ENCODE results near the gene PTH2. TPM values are rescaled to one million over a fixed set of nuclear protein-coding genes. Genes with fewer than 3 reads are reported as not detected.

PTH2 gene
- total and polyA plus RNA-seq, 2 of the 8 experiments (the other 6 are each of a cell fraction or from before 2014, with no cell fraction given): not detected

DNA sequence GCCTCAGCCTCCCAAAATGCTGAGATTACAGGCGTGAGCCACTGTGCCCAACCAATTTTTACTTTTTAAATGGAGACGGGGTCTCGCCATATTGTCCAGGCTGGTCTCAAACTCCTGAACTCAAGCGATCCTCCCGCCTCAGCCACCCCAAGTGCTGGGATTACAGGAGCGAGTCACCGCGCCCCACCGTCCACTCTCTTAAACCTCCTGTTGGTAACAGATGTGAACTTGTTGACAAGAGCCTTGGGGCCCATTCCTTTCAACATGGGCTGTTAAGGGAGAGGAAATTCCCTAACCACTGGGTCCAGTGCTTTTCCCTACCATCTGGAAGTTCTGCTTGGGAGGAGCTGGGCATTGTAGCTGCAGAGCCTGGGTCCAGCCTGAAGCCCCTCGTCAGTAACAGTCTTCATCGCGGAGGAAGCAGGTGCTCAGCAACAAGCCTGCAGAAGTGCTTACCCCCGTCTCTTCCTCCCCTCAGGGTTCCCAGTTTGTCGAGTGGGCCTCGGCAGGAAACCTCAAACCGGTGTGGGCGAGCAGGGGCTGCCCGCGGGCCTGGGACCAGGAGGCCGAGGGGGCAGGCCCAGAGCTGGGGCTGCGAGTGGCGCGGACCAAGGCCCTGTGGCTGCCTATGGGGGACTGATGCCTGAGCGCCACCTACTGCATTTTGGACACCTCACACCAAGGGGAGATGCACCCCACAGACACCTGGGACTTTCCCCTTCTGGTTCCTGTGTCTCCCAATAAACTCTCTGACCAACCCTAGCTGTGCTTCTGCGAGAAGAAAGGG, 46.8 kb upstream of the PTH2 start:
- no peak overlapping the region for H3K9ac ChIP-seq (replicated peaks in 1 of 4; ENCODE audit: extremely low read depth in 1 of 4, low read depth in 3 of 4, low read length in 3 of 4)
- no peaks in the 10 kb centered on the region; the same call in 1 of the 2 replicates for H3K23me2 ChIP-seq (ENCODE audit: low read depth, low read length)
- H3K9me3 ChIP-seq (ENCODE audit: insufficient read depth in 2 of 2, low read depth in 1 of 2, low read length in 1 of 2): no peaks in the 10 kb centered on the region; a peak in 1 of 4 replicates
- no peak overlapping the region for H3K56ac ChIP-seq (replicated peaks; ENCODE audit: insufficient read length, low read depth, low read length)
- H3K4me1 ChIP-seq (replicated peaks in 1 of 4; ENCODE audit: control insufficient read depth in 3 of 4, insufficient read depth in 4 of 4, low read length in 3 of 4): peaks cover 0 to 10% (median 3%) of the 10 kb centered on the region in 4 experiments; a peak in 6 of 7 replicates
- WGBS, 2 experiments (ENCODE audit: extremely low coverage in 1 of 2, insufficient coverage in 1 of 2, insufficient read length in 1 of 2, insufficient replicate concordance in 2 of 2, low coverage in 1 of 2, low lambda C conversion rate in 2 of 2, missing lambda C conversion rate in 1 of 2): 88% methylated on average over 17 of the region's 25 CpGs; no CpG with 5 or more reads in 1 of the 2 experiments
- H4K20me1 ChIP-seq (replicated peaks in 1 of 2; ENCODE audit: control insufficient read depth in 1 of 2, insufficient read depth in 2 of 2, low read length in 2 of 2): no peaks in the 10 kb centered on the region
- H4K8ac ChIP-seq (ENCODE audit: extremely low read depth, insufficient read depth, low read length): no peak overlapping the region
- no peak overlapping the region for H3K4me2 ChIP-seq (ENCODE audit: insufficient read depth in 1 of 2, low read depth in 2 of 2, low read length in 2 of 2)
- no peak overlapping the region for H3K4ac ChIP-seq (replicated peaks; ENCODE audit: insufficient read length, low read depth, low read length)
- H2BK5ac ChIP-seq (ENCODE audit: low read depth, low read length): no peak overlapping the region
- H4K91ac ChIP-seq (replicated peaks; ENCODE audit: insufficient read length, low read length): no peak overlapping the region
- H2AFZ ChIP-seq (ENCODE audit: low read length): no peak overlapping the region
- no peak overlapping the region for H2AK5ac ChIP-seq (ENCODE audit: low read depth, low read length)
- no peaks in the 10 kb centered on the region for H3K79me2 ChIP-seq (ENCODE audit: control insufficient read depth in 1 of 2, insufficient read depth in 2 of 2, low read length in 2 of 2)
- H3K18ac ChIP-seq (ENCODE audit: extremely low read depth, low read length): no peak overlapping the region
- H3K4me3 ChIP-seq (ENCODE audit: extremely low read depth in 1 of 4, insufficient read depth in 2 of 4, low read depth in 3 of 4, low read length in 4 of 4): no peak overlapping the region
- H4K5ac ChIP-seq (ENCODE audit: insufficient read length, low read depth, low read length): no peak overlapping the region
- no peak overlapping the region for H2BK15ac ChIP-seq (ENCODE audit: low read length)
- H3K79me1 ChIP-seq (ENCODE audit: low read depth, low read length): no peaks in the 10 kb centered on the region
- peak; percentile 62; the same call in 1 of the 2 replicates for TF ChIP-seq KDM1A (IDR thresholded peaks at IDR 0.05; ENCODE audit: borderline replicate concordance, low read length)
- TF ChIP-seq, protein P1, sequence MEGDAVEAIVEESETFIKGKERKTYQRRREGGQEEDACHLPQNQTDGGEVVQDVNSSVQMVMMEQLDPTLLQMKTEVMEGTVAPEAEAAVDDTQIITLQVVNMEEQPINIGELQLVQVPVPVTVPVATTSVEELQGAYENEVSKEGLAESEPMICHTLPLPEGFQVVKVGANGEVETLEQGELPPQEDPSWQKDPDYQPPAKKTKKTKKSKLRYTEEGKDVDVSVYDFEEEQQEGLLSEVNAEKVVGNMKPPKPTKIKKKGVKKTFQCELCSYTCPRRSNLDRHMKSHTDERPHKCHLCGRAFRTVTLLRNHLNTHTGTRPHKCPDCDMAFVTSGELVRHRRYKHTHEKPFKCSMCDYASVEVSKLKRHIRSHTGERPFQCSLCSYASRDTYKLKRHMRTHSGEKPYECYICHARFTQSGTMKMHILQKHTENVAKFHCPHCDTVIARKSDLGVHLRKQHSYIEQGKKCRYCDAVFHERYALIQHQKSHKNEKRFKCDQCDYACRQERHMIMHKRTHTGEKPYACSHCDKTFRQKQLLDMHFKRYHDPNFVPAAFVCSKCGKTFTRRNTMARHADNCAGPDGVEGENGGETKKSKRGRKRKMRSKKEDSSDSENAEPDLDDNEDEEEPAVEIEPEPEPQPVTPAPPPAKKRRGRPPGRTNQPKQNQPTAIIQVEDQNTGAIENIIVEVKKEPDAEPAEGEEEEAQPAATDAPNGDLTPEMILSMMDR (IDR thresholded peaks at IDR 0.05; ENCODE audit: control extremely low read depth in 1 of 3, insufficient read depth in 1 of 3, low read depth in 1 of 3, low read length in 3 of 3): peak; percentile 47 to 61 (median 61)
- TF ChIP-seq RAD21 (IDR thresholded peaks at IDR 0.05 in 1 of 2, conservative IDR thresholded peaks at IDR 0.05 in 1 of 2; ENCODE audit: low read depth in 2 of 2, low read length in 2 of 2): peak; percentile 47 to 55
- no peak for TF ChIP-seq CBX8 (IDR thresholded peaks at IDR 0.05; ENCODE audit: borderline replicate concordance, low read depth, low read length)
- no peak overlapping the region for H2BK20ac ChIP-seq (ENCODE audit: low read length)
- H3K14ac ChIP-seq (ENCODE audit: insufficient read length): no peak overlapping the region
- ChIA-PET CTCF (ENCODE audit: partially characterized antibody) (interaction anchor here (0.6 to 2.7 kb wide), 8 partner anchors 8 to 1061 kb away, joined by 3 to 15 read pairs (median 3); no protein-coding TSS in a partner anchor), POLR2A (ENCODE audit: partially characterized antibody) (interaction anchor here (0.7 to 6.8 kb wide), 8 partner anchors 7 to 73 kb away, joined by 3 to 50 read pairs (median 4); partner anchors contain the start of genes ALDH16A1, GFY, PIH1D1 and RPL13A)
- H2BK120ac ChIP-seq (replicated peaks; ENCODE audit: low read depth, low read length): no peak overlapping the region
- H3K27ac ChIP-seq (ENCODE audit: low read depth, low read length): no peak overlapping the region
- H3K23ac ChIP-seq (ENCODE audit: insufficient read length): no peak overlapping the region
- peaks cover 0 to 1% (median 0%) of the 10 kb centered on the region in 4 experiments; a peak in 2 of 7 replicates for H3K27me3 ChIP-seq (replicated peaks in 1 of 4; ENCODE audit: control insufficient read depth in 3 of 4, extremely low read depth in 1 of 4, insufficient read depth in 3 of 4, low read length in 3 of 4)
- no peak for FAIRE-seq
- no peak for DNase-seq (ENCODE audit: low read depth in 1 of 2, low spot score in 2 of 2)
- peaks cover 2 to 5% (median 3%) of the 10 kb centered on the region in 4 experiments; a peak in 4 of 8 replicates for H3K36me3 ChIP-seq (ENCODE audit: control insufficient read depth in 2 of 4, insufficient read depth in 4 of 4, low read length in 3 of 4)
- H2BK12ac ChIP-seq (ENCODE audit: low read depth, low read length): no peak overlapping the region
